Brain microvascular endothelial cell (primary cell): ENCODE data around the gene SLC19A1.

Experiments
- DNase-seq: peaks from one replicate; pipeline ENCODE4 v3.0.0-alpha.2; 2020
- H3K27ac ChIP-seq: fragments of 250-450 bp; sonication (Bioruptor Pico); 2 replicates; pipeline ENCODE4 v1.5.1; 2020; ENCODE audit warnings: mild to moderate bottlenecking, moderate library complexity
- H3K27me3 ChIP-seq: fragments of 250-450 bp; sonication (Bioruptor Pico); replicated peaks from 2 replicates; pipeline ENCODE4 v1.5.1; 2020; ENCODE audit warnings: mild to moderate bottlenecking
- H3K36me3 ChIP-seq: fragments of 250-450 bp; sonication (Bioruptor Pico); replicated peaks from 2 replicates; pipeline ENCODE4 v1.5.1; 2020; ENCODE audit warnings: mild to moderate bottlenecking
- H3K4me3 ChIP-seq: 2 replicates; pipeline ENCODE4 v1.5.1; 2011; ENCODE audit warnings: low read depth, mild to moderate bottlenecking, control low read depth, low read length, moderate library complexity
- in situ Hi-C: cut with HindIII; loops from 2 replicates; pipeline ENCODE4 v1.10.0; 2017; ENCODE audit warnings: low sequenced_read_pairs, low pct_ligation_motif_present
- TF ChIP-seq, protein P1 (sequence below): IDR thresholded peaks from 2 replicates; pipeline ENCODE4 v1.5.1; 2011; ENCODE audit warnings: low read depth, mild to moderate bottlenecking, moderate library complexity, low read length, control low read depth, inconsistent platforms; ENCODE audit errors: missing control alignments

Gene SLC19A1

DNA sequence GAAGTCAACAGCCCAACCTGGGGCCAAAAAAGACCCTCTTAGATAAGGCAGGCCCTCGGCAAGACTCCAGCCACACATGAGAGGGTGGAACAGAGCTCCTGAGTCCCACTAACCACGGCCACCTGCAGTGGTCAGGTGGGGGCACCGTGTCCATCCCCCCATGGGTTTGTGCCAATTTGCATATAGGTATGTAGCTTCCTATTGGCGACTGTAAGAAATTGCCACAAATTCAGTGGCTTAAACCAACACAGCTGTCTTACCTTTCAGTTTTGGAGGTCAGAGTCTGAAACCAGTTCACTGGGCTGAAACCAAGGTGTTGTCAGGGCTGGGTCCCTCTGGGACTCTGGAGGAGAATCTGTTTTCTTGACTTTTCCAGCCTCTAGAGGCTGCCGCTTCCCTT is 77.9 kb downstream of the SLC19A1 start:
- Histone ChIP-seq H3K36me3 (peaks cover 17% of the 10 kb centered on the region), H3K4me3 (no peak overlapping the region), H3K27me3 (no peaks in the 10 kb centered on the region), H3K27ac (no peak overlapping the region)
- TF ChIP-seq, protein P1, sequence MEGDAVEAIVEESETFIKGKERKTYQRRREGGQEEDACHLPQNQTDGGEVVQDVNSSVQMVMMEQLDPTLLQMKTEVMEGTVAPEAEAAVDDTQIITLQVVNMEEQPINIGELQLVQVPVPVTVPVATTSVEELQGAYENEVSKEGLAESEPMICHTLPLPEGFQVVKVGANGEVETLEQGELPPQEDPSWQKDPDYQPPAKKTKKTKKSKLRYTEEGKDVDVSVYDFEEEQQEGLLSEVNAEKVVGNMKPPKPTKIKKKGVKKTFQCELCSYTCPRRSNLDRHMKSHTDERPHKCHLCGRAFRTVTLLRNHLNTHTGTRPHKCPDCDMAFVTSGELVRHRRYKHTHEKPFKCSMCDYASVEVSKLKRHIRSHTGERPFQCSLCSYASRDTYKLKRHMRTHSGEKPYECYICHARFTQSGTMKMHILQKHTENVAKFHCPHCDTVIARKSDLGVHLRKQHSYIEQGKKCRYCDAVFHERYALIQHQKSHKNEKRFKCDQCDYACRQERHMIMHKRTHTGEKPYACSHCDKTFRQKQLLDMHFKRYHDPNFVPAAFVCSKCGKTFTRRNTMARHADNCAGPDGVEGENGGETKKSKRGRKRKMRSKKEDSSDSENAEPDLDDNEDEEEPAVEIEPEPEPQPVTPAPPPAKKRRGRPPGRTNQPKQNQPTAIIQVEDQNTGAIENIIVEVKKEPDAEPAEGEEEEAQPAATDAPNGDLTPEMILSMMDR: no peak
- in situ Hi-C loops: no loop called here
- no peak for DNase-seq

DNA sequence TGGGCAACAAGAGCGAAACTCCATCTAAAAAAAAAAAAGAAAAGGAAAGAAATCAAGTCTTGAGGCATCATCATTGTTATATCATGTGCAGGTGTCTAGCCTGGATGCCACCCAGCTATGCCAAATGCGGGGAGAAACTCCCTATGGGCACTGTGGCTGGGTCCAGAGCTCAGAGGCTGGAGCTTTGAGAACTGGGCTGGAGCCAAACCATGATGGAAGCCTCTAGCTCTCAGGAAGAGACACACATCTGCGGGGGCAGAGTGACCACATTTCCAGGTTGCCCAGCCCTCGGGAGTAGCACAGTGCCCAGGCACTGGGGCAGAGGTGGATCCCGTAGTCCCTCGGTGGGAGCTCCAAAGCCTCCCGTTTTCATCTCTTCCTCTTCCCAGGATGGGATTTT is 78.4 kb downstream of the SLC19A1 start:
- H3K36me3 ChIP-seq: peaks cover 12% of the 10 kb centered on the region
- H3K27me3 ChIP-seq: no peaks in the 10 kb centered on the region
- DNase-seq: no peak
- TF ChIP-seq, protein P1: no peak
- H3K4me3 ChIP-seq: no peak overlapping the region
- no peak overlapping the region for H3K27ac ChIP-seq
- in situ Hi-C loops: no loop called here

DNA sequence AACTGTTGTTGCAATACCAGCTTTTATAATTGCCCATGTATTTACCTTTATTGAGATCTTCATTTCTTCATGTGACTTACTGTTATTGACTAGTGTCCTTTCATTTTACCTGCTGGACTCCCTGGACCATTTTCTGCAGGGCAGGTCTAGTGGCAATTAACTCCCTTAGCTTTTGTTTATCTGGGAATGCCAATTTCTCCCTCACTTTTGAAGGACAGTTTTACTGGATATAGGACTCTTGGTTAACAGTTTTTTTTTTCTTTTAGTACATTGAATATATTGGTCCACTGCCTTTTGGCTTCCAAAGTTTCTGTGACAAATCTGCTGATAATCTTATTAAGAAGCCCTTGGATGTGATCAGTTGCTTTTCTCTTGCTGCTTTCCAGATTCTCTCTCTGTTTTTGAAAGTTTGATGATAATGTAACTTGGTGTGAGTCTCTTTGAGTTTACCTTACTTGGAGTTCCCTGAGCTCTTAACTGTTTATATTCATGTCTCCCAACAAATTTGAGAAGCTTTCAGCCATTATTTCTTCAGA is 80.4 kb downstream of the SLC19A1 start:
- no peaks in the 10 kb centered on the region for H3K27me3 ChIP-seq
- in situ Hi-C loops: no loop called here

DNA sequence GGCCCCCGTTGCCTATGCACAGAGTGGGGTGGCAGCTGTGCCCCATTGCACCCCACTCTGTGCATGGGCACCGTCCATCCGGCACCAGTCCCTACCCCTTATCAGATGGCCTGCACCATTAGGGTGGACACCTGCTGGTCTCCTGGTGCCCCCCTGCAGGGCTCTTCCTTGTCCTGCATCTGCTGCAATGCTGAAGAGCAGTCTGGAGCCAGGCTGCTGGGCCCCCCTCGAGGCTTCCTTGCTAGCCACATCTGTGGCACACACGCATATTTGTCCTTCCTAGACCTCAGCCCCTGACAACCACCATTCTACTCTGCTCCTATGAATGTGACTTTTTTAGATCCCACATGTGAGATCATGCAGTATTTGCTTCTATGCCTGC is 80.9 kb downstream of the SLC19A1 start:
- Histone ChIP-seq H3K36me3 (peaks cover 6% of the 10 kb centered on the region), H3K27me3 (no peaks in the 10 kb centered on the region), H3K27ac (peak overlapping the region; percentile 77), H3K4me3 (no peak overlapping the region)
- TF ChIP-seq, protein P1: no peak
- no peak for DNase-seq
- in situ Hi-C loops: no loop called here

More for the DNA sequence above, 80.4 kb downstream of the SLC19A1 start:
- Histone ChIP-seq H3K36me3 (peaks cover 5% of the 10 kb centered on the region), H3K27ac (no peak overlapping the region), H3K4me3 (no peak overlapping the region)
- TF ChIP-seq, protein P1: no peak
- no peak for DNase-seq

DNA sequence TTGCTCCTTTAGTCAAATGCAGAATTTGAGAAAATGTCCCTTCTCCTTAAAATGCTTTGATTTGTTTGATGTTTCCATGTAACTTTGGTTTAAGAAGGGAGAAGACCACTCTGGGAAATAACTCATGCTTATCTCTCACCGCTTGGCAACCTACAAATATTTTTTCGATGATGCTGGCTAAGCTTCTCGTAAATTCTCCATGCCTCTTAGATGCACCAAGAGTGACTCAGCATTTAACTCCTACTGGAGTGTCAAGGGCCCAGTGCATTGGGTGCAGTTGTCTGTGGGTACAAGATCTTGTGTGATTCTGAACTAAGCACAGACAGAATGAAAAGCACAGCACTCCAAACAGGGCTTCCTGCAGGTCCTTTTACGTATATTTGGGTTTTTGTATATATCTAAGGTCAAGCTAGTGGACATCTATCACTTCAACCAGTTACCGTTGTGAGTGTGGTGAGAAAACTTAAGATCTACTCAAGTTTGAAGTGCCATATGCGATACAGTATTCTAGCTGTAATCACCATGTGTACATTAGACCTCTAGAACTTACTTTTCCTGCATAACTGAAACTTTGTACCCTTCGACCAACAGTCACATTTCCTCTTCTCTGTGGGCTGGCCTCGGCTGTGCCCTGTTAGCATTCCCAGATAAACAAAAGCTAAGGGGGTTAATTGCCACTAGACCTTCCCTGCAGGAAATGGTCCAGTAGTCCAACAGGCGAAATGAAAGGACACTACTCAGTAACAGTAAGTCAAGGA is 81.5 kb downstream of the SLC19A1 start:
- DNase-seq: peak; percentile 90
- in situ Hi-C loops: no loop called here
- TF ChIP-seq, protein P1: no peak
- Histone ChIP-seq H3K27ac (peak overlapping the region; percentile 77), H3K36me3 (peaks cover 7% of the 10 kb centered on the region), H3K27me3 (no peaks in the 10 kb centered on the region), H3K4me3 (no peak overlapping the region)
